Hindlimb muscle (tissue), 1 donor: ENCODE results near the gene STAG1. TPM values are rescaled to one million over a fixed set of nuclear protein-coding genes. Genes with fewer than 3 reads are reported as not detected.
"Not testable (repeated sequence)": the region's sequence is repeated elsewhere in the genome, so short reads cannot be mapped to it uniquely, and the experiment has no call there.

Experiments
- DNase-seq: peaks from one replicate; pipeline ENCODE4 v3.0.0-alpha.2; 2013
- polyA plus RNA-seq: library from polyadenylated mRNA; unstranded; fragments of 120-200 nt; gene quantifications from one replicate; pipeline ENCODE4 v1.2.1, GENCODE V29; 2013; ENCODE audit not compliant: insufficient read length

STAG1 gene
- polyA plus RNA-seq, 1 donor = 33.2 TPM

GRCh38 chr3:136745916-136746315, 6.3 kb downstream of the STAG1 start:
- DNase-seq = no peak

GRCh38 chr3:136741063-136741462, 11.1 kb downstream of the STAG1 start:
- no peak for DNase-seq

DNA sequence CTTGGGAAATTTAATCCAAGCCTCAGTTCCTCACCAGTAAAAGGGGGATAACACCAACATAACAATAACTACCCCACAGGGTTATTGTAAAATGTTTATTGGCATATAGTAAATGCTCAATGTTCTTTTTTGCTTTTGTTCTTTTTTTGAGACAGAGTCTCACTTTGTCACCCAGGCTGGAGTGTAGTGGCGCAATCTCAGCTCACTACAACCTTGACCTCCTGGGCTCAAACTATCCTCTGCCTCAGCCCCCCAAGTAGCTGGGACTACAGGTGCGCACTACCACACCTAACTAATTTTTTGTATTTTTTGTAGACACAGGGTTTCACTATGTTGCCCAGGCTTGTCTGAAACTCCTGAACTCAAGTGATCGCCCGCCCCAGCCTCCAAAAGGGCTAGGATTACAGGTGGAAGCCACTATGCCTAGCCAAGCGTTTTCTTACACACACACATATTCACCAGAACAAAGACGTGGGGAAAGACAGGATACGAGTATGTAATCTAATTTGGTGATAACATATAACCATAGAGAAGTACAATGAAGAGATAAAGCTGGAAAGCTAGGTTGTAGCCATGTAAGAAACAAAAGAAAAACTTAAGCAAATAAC, 11.7 kb downstream of the STAG1 start:
- DNase-seq = no peak

- not testable (repeated sequence) for DNase-seq
Observed at GRCh38 chr3:136736950-136737349, 15.2 kb downstream of the STAG1 start.

- DNase-seq = no peak
Observed at GRCh38 chr3:136735103-136735502, 17.1 kb downstream of the STAG1 start.

DNA sequence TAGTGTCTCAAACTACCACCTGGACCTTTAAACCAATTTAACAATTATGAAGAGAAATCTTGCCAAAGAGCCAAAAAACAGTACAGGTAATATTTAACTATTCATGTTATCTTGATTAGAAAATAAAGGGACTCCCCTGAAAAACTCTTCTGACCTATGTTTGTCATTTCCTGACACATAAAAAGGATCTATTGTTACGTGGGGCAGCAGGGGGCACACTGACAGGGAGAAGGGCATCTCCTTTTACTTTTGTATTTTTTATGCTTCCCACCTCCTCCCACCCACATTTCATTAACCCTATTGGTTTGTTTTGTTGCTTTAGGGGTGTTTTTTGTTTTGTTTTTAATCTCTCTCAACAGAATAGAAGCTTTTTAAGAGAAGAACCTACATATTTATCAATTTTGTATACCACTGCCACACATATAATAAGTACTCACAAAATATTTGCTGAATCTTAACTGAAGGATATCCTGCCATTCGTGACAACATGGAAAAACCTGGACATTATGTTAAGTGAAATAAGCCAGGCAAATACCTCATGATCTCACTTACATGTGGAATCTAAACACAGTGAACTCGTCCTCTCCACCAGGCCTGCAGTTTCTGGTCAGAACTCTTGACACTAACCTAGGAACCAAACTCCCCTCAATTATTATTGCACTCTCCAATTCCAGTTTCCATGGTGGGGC, 17.7 kb downstream of the STAG1 start:
- DNase-seq = no peak

- DNase-seq = no peak
Observed at GRCh38 chr3:136733317-136733833, 18.8 kb downstream of the STAG1 start.

- DNase-seq = no peak
Observed at GRCh38 chr3:136731274-136731884, 20.8 kb downstream of the STAG1 start.

GRCh38 chr3:136730595-136731273, 21.4 kb downstream of the STAG1 start:
- DNase-seq = no peak

GRCh38 chr3:136728918-136729317, 23.3 kb downstream of the STAG1 start:
- DNase-seq = no peak

DNA sequence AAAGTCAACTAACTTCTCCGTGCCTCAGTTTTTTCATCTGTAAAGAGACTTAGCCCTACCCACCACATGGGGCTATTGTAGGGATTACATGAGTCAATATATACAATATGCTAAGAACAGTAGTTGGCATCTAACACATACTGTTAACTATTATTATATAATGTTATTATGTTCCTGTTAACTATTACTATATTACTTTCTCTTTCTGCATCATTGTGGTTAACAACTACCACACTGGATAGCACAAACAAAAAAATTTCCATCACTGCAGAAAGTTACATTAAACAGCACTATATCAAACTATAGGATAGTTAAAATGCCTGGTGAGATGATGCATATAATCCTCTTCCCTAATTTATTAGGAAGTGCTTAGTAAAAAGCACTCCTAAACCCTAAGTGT, 23.7 kb downstream of the STAG1 start:
- no peak for DNase-seq

DNA sequence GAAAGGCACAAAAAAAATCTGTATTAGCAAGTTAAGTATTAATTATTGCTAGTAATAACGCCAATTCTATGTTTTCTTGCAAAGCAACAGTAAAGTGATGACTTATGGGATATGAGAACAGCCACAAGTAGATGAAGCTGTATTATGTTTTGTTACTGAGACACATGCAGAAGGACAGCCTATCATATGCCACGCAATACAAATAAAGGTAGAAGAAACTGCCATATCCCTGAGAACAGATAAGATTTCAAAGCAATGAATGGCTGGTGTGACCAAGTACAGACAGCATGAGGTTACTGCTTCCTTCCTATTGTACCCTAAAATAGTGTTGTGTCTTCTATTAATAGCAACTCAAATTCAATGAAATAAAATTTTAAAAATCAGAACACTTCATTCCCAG, 26.7 kb downstream of the STAG1 start:
- no peak for DNase-seq

- not testable (repeated sequence) for DNase-seq
Observed at GRCh38 chr3:136722916-136723315, 29.3 kb downstream of the STAG1 start.

GRCh38 chr3:136722399-136722798, 29.8 kb downstream of the STAG1 start:
- DNase-seq = not testable (repeated sequence)

DNA sequence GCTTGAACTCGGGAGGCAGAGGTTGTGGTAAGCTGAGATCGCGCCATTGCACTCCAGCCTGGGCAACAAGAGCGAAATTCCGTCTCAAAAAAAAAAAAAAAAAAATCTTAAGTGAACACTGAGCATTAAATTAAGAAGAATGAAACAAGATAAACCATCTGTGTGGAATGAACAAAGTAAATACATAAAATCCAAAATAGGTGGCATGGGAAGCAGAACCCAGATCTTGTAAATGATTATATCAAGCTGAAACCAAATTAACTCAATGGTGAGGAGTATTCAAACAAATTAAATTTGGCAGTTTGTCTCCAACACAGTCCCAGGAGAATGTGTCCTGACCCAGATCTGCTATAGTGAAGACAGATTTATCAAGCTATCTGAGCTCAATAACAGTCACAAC, 32.1 kb downstream of the STAG1 start:
- no peak for DNase-seq

GRCh38 chr3:136716629-136717028, 35.5 kb downstream of the STAG1 start:
- DNase-seq = no peak

DNA sequence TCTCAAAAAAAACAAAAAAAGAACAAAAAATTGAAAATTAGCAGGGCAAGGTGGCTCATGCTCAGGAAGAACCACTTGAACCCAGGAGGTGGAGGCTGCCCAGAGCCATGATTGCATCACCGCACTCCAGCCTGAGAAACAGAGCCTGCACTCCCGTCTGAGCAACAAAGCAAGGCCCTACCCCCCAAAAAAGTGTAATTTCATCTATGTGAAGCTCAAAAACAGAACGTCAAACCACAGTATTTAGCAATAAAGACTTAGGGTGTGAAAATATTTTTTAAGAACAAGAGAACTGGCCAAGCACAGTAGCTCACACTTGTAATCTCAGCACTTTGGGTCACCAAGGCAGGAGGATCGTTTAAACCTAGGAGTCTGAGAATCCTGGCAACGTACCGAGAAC, 38.2 kb downstream of the STAG1 start:
- no peak for DNase-seq

GRCh38 chr3:136712941-136713340, 39.2 kb downstream of the STAG1 start:
- no peak for DNase-seq

GRCh38 chr3:136711888-136712287, 40.3 kb downstream of the STAG1 start:
- DNase-seq = not testable (repeated sequence)

GRCh38 chr3:136711277-136711676, 40.9 kb downstream of the STAG1 start:
- no peak for DNase-seq

- DNase-seq = not testable (repeated sequence)
Observed at GRCh38 chr3:136709775-136710174, 42.4 kb downstream of the STAG1 start.

GRCh38 chr3:136708333-136708985, 43.7 kb downstream of the STAG1 start:
- no peak for DNase-seq

DNA sequence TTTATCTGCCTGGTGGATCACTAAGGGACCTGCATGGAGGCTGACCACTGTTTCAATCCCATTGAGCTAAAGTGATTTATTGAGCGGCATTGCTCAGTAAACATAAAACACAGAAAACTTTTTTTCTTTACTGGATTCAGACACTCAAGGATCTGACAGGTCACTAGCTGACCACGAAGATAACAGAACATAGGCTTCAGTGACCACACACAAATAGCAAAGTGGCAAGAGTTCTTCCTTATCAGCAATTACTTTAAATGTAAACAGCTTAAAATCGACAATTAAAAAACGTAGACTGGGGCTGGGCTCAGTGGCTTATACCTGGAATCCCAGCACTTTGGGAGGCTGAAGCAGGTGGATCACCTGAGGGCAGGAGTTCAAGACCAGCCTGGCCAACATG, 48.7 kb downstream of the STAG1 start:
- DNase-seq = no peak
